ENCODE data around the gene C10orf120.

C10orf120 gene

DNA sequence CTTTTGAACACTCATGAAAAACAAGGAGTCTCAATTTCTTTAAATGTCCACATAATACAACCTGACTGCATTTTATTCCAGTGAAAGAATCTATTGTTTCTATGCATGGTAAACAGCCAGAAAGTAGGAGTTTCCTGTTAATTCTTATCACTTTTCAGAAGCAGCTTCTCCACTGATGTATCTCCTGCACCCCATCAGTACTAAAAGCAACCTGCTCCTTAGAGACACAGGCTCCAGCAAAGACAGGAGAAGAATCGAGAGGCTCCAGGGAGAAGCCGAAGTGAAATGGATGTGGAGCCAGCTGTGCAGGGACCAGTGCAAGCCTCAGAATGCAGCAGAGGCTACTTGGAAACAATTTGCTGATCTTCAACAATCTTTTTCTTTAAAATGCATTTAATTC is 16.4 kb upstream of the C10orf120 start:
- Histone ChIP-seq H3K27me3 (ENCODE audit: low read depth) (peaks cover 41% of the 10 kb centered on the region), H3K4me1 (no peaks in the 10 kb centered on the region), H3K9me3 (no peaks in the 10 kb centered on the region), H3K4me3 (no peak overlapping the region), H3K36me3 (replicated peaks) (no peaks in the 10 kb centered on the region)
- in situ Hi-C loops (cut with MboI; ENCODE audit: low sequenced_read_pairs), result no loop called here
- no peak for DNase-seq (ENCODE audit: low spot score in 2 of 2)

DNA sequence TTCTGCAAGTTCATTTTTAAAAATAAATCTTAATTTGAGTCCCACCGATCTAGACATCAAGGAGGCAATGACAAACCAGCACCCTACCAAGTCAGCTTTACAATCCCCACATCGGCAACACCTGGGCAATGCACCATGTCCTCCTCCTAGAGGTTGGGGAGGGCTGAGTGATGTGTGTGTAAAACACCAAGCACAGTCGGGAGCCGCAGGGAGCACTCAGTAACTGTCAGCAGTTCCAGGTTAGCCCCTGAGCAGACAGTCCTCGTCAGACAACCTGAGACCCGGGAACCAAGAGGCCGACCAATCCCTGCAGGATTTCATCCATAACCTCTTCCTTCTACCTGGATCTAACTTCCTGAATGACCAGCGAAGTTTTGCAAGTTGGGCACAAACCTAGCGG is 15.9 kb upstream of the C10orf120 start:
- no peak for DNase-seq (ENCODE audit: low spot score in 2 of 2)
- in situ Hi-C loops (cut with MboI; ENCODE audit: low sequenced_read_pairs), result no loop called here
- H3K36me3 ChIP-seq (replicated peaks), result no peaks in the 10 kb centered on the region
- no peak overlapping the region for H3K4me3 ChIP-seq
- H3K9me3 ChIP-seq, result no peaks in the 10 kb centered on the region
- H3K27me3 ChIP-seq (ENCODE audit: low read depth), result peaks cover 41% of the 10 kb centered on the region
- H3K4me1 ChIP-seq, result no peaks in the 10 kb centered on the region

DNA sequence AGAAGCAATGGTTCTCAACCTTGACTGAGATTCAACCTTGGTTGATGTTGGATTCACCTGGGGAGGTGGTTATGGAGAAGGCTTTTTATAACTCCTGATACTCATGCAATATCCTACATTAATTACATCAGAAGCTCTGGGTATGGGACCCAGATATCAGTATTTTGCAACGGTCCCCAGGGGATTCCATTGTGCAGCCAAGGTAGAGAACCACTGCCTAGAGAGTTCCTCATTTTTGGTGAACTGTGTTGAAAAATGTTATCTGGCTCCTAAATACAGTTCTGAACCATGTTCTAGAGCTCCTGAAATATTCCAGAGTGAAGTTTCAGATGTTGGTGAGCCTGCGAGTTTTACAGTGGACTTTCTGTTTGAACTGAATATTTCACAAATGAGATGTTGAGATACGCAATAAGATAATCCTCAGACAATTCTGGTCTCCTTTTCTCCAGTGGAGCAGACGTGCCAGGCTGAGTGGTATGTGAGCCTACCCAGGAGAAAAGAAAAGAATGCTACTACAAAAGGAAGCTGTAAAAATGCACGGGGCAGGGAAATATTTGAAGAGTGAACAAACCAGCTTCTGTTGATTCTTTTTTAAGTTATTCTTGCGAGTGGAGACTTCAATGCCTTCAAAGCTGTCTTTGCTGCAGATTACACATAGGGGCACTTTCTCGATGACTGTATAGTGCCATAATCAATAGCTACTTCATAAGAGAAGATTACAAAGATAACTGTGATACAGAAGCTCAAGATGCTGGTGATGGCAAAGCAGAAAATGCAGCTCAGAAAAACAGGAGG is 13.6 kb upstream of the C10orf120 start:
- H3K27me3 ChIP-seq (ENCODE audit: low read depth), result peaks cover 46% of the 10 kb centered on the region
- in situ Hi-C loops (cut with MboI; ENCODE audit: low sequenced_read_pairs), result no loop called here
- no peaks in the 10 kb centered on the region for H3K4me1 ChIP-seq
- H3K36me3 ChIP-seq (replicated peaks), result no peaks in the 10 kb centered on the region
- H3K4me3 ChIP-seq, result no peak overlapping the region
- H3K9me3 ChIP-seq, result no peaks in the 10 kb centered on the region
- DNase-seq (ENCODE audit: low spot score in 2 of 2), result no peak

DNA sequence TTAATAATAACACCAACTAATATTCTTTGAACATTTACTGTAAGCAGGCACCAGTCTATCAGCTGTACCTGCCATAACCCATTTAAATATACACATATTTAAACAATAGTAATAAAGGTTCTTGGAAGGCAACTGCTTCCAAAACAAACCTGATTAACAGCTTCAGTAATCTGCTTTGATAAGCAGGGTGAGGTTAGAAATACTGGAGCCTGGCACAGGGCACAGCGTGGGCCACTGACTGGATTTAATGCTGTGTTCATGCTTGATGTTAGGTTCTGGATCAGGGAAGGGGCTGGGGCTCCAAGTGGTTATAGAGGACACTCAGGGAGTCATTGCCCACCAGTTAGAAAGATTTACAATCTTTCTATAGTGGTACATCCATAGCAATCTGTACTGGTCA is 10.9 kb upstream of the C10orf120 start:
- no peak for DNase-seq (ENCODE audit: low spot score in 2 of 2)
- Histone ChIP-seq H3K9me3 (no peaks in the 10 kb centered on the region), H3K27me3 (ENCODE audit: low read depth) (peaks cover 29% of the 10 kb centered on the region), H3K4me1 (no peaks in the 10 kb centered on the region), H3K36me3 (replicated peaks) (no peaks in the 10 kb centered on the region), H3K4me3 (no peak overlapping the region)
- in situ Hi-C loops (cut with MboI; ENCODE audit: low sequenced_read_pairs), result no loop called here

DNA sequence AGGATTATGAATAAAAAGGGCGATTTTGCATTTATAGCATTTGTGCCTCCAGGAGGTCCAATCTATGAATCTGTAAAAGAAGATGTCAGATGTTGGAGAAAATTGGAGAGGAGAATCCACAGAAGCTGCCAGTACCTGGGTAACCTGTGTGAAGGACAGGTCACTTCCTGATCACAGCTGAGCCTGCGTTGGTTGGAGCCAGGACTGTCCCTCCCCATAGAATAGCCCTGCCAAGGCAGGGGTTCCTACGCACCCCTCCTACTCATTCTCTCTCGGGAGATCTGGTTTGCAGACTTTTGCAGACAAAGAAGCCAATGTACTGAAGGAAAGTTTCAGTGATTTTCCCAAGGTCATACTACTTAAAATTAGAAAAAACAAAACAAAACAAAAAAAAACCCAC is 10.3 kb upstream of the C10orf120 start:
- Histone ChIP-seq H3K9me3 (no peaks in the 10 kb centered on the region), H3K4me1 (no peaks in the 10 kb centered on the region), H3K4me3 (no peak overlapping the region), H3K27me3 (ENCODE audit: low read depth) (peaks cover 23% of the 10 kb centered on the region), H3K36me3 (replicated peaks) (no peaks in the 10 kb centered on the region)
- in situ Hi-C loops (cut with MboI; ENCODE audit: low sequenced_read_pairs), result loop anchor here (10.0 kb wide), 1 partner anchor 65 kb away; no protein-coding TSS in a partner anchor
- no peak for DNase-seq (ENCODE audit: low spot score in 2 of 2)

DNA sequence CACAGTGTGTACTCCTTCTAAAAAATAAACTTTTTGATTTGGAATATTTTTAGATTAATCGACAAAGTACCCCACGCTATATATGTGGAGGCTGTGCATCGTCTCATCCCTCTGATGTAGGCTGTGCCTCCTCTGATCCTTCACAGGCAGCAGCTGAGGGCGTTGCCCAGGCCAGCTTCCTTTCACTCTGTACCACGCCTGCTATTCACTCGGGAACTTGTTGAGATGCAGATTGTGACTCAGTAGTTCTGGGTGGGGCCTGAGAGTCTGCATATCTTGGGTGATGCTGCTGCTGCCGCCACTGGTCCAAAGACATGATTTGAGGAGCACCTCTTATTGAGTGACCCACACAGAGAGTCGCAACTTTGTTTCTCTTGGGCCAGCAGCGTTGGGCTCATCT is 7.9 kb upstream of the C10orf120 start:
- Histone ChIP-seq H3K36me3 (replicated peaks) (no peaks in the 10 kb centered on the region), H3K4me1 (no peaks in the 10 kb centered on the region), H3K4me3 (no peak overlapping the region), H3K9me3 (no peaks in the 10 kb centered on the region), H3K27me3 (ENCODE audit: low read depth) (peaks cover 5% of the 10 kb centered on the region; the same call in 1 of the 2 replicates)
- in situ Hi-C loops (cut with MboI; ENCODE audit: low sequenced_read_pairs), result loop anchor here (10.0 kb wide), 1 partner anchor 63 kb away; no protein-coding TSS in a partner anchor
- DNase-seq (ENCODE audit: low spot score in 2 of 2), result no peak

DNA sequence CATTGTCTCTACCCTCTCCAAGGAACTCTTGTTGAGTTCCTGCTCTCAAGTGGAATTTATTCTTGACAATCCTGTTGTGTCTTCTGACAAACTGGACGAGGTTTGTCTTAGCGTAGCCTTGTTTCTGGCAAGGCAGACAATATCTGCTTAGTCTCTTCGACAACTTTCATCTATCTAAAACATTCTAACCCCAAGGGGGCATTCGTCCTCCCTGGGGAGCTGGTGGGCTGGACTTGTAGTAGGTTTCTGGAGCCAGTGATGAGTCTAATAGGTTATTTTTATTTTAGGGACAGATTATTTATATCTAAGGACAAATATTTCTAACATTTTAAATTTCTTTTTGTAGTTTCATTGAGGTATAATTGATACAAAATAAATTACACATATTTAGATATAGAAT is 7.3 kb upstream of the C10orf120 start:
- Histone ChIP-seq H3K4me1 (no peaks in the 10 kb centered on the region), H3K36me3 (replicated peaks) (no peaks in the 10 kb centered on the region), H3K27me3 (ENCODE audit: low read depth) (peaks cover 5% of the 10 kb centered on the region; the same call in 1 of the 2 replicates), H3K4me3 (no peak overlapping the region), H3K9me3 (no peaks in the 10 kb centered on the region)
- in situ Hi-C loops (cut with MboI; ENCODE audit: low sequenced_read_pairs), result loop anchor here (10.0 kb wide), 1 partner anchor 62 kb away; no protein-coding TSS in a partner anchor
- no peak for DNase-seq (ENCODE audit: low spot score in 2 of 2)

DNA sequence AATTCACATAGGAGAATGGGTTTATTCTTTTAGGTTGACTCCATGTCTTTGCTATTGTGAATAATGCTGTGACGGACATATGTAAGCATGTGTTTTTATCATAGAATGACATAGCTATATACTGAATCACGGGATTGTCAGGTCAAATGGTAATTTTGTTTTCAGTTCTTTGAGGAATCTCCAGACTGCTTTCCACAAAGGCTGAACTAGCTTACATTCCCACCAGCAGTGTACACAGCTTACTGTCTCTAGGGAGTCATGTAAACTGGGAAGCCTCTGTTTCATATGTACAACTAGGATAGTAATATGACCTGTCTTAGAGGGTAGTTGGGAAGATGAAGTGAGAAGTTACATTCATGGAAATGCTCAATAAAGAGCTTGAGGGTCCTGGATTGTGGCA is 6.8 kb upstream of the C10orf120 start:
- Histone ChIP-seq H3K27me3 (ENCODE audit: low read depth) (peaks cover 5% of the 10 kb centered on the region; the same call in 1 of the 2 replicates), H3K36me3 (replicated peaks) (no peaks in the 10 kb centered on the region), H3K4me1 (no peaks in the 10 kb centered on the region), H3K9me3 (no peaks in the 10 kb centered on the region), H3K4me3 (no peak overlapping the region)
- DNase-seq (ENCODE audit: low spot score in 2 of 2), result no peak
- in situ Hi-C loops (cut with MboI; ENCODE audit: low sequenced_read_pairs), result loop anchor here (10.0 kb wide), 1 partner anchor 62 kb away; no protein-coding TSS in a partner anchor

DNA sequence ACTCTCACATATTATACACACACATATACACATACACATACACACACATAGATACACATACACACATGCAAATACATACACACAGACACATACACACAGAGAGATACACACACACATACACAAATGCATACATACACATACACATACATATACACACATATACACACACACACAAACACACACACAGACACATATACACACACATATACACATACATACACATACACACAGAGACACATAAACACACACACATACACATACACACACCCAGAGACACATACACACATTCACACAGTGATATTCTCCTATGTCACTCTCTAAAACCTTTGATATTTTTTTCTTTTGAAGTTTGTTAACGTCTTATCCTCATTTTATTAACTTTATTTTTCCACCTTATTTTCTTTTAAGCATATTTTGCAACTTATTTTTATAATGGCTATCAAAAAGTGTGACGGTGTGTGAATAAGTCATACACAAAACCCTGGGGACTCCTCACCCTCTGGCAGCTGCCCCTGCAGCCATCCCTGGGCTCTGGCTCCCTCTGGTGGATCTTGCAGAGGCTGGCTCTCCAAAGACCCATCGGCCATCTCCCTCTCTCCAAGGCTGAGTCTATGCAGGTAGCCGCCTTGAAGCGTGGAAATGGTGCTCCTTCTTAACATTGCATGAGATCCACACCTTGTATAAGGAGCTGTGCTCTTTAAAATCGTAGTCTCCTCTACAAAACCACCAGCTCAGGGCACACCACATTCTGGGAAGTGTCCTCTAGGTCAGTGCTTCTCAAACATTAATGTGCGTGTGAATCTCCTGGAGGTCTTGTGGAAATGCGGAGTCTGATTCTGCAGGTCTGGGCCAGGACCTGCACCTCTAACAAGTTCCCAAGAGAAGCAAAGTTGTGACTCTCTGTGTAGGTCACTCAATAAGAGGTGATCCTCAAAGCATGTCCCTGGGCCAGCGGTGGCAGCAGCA is 4.1 kb upstream of the C10orf120 start:
- Histone ChIP-seq H3K4me1 (no peaks in the 10 kb centered on the region), H3K36me3 (replicated peaks) (no peaks in the 10 kb centered on the region), H3K4me3 (no peak overlapping the region), H3K27me3 (ENCODE audit: low read depth) (peaks cover under 1% of the 10 kb centered on the region; the same call in 1 of the 2 replicates), H3K9me3 (no peaks in the 10 kb centered on the region)
- DNase-seq (ENCODE audit: low spot score in 2 of 2), result peak; percentile 31 to 78
- in situ Hi-C loops (cut with MboI; ENCODE audit: low sequenced_read_pairs), result loop anchor here (10.0 kb wide), 1 partner anchor 59 kb away; no protein-coding TSS in a partner anchor

DNA sequence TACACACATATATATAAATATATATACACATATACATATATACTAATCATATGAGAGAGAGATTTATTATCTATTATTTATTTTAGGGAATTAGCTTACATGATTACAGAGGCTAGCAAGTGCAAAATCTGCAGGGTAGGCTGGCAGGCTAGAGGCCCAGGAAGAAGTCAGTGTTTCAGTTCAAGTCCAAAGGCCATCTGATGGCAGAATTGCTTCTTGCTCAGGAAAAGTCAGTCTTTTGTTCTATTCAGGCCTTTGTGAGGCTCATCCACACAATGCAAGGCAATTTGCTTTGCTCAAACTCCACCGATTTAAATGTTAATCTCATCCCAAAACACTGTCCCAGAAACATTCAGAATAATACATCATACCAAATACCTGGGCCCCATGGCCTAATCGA is 2.6 kb upstream of the C10orf120 start:
- Histone ChIP-seq H3K27me3 (ENCODE audit: low read depth) (no peaks in the 10 kb centered on the region), H3K9me3 (no peaks in the 10 kb centered on the region), H3K4me3 (no peak overlapping the region), H3K4me1 (no peaks in the 10 kb centered on the region), H3K36me3 (replicated peaks) (no peaks in the 10 kb centered on the region)
- peak; percentile 11 to 17 for DNase-seq (ENCODE audit: low spot score in 2 of 2)
- in situ Hi-C loops (cut with MboI; ENCODE audit: low sequenced_read_pairs), result loop anchor here (10.0 kb wide), 1 partner anchor 57 kb away; no protein-coding TSS in a partner anchor

DNA sequence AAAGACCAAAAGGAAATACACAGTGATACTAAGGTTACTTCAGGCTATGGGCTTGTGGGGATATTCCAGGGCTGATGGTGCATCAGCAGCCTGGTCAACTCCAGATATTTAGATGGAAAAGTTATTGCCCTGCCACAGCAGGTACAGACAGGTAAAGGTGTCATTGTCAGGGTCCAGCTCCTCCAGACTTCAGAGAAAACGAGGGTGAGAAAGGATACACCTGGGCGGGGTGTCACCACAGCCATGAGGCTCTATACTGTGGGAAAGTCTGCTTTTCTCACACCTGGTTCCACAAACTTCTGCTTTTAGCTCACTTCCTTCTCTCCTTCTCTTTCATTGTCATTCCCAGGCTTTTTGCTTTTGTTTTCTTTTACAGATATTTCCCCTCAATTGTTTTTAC is 2.0 kb upstream of the C10orf120 start:
- H3K9me3 ChIP-seq, result no peaks in the 10 kb centered on the region
- in situ Hi-C loops (cut with MboI; ENCODE audit: low sequenced_read_pairs), result loop anchor here (10.0 kb wide), 1 partner anchor 57 kb away; no protein-coding TSS in a partner anchor
- H3K4me3 ChIP-seq, result no peak overlapping the region
- no peaks in the 10 kb centered on the region for H3K36me3 ChIP-seq (replicated peaks)
- no peak for DNase-seq (ENCODE audit: low spot score in 2 of 2)
- H3K4me1 ChIP-seq, result no peaks in the 10 kb centered on the region
- no peaks in the 10 kb centered on the region for H3K27me3 ChIP-seq (ENCODE audit: low read depth)

DNA sequence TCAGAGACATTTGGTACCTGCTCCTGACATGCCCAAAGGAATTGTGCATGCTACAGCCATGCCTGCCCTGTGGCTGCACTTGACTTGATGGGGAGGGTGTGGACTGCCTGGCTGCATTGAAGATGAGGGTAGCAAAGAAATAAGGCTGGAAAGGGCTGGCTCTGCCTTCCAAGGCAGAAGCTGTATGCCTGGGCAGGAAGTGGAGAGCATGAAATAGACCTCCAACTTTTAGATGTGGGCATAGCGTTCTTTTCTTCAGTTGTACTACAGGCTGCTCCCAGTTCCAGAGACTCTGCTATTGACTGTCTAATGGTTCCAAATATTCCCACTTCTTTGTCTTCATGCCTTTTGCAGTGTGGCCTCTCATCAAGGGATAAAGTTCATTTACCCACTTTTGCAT is 3.0 kb downstream of the C10orf120 start:
- H3K27me3 ChIP-seq (ENCODE audit: low read depth), result no peaks in the 10 kb centered on the region
- in situ Hi-C loops (cut with MboI; ENCODE audit: low sequenced_read_pairs), result no loop called here
- H3K4me1 ChIP-seq, result no peaks in the 10 kb centered on the region
- H3K9me3 ChIP-seq, result no peaks in the 10 kb centered on the region
- H3K36me3 ChIP-seq (replicated peaks), result no peaks in the 10 kb centered on the region
- H3K4me3 ChIP-seq, result no peak overlapping the region
- DNase-seq (ENCODE audit: low spot score in 2 of 2), result no peak

DNA sequence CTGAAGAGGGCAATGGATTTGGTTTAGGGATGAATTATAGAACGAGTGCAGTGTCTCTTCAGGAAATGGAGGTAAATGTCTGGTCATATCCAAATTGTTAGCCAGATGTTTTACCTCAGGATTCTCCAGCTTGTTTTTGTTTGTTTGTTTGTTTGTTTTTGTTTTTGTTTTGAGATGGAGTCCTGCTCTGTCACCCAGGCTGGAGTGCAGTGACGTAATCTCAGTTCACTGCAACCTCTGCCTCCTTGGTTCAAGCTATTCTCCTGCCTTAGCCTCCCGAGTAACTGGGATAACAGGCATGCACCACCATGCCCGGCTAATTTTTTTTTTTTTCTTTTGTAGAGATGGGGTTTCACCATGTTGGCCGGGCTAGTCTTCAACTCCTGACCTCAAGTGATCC is 6.9 kb downstream of the C10orf120 start:
- H3K27me3 ChIP-seq (ENCODE audit: low read depth), result no peaks in the 10 kb centered on the region
- H3K36me3 ChIP-seq (replicated peaks), result no peaks in the 10 kb centered on the region
- in situ Hi-C loops (cut with MboI; ENCODE audit: low sequenced_read_pairs), result no loop called here
- no peak for DNase-seq (ENCODE audit: low spot score in 2 of 2)
- H3K9me3 ChIP-seq, result no peaks in the 10 kb centered on the region
- H3K4me1 ChIP-seq, result no peaks in the 10 kb centered on the region
- H3K4me3 ChIP-seq, result no peak overlapping the region

All from HAP-1 (cell line).